Large intestine (tissue), 3 donors: ENCODE data around the gene MAP3K20. TPM values are rescaled to one million over a fixed set of nuclear protein-coding genes. Genes with fewer than 3 reads are reported as not detected.

Source experiments
- DNase-seq, 2 donors: peaks; one replicate each; pipeline versions ENCODE4 v3.0.0 to v3.0.0-alpha.2; 2013
- H3K27ac ChIP-seq: one replicate; pipeline ENCODE4 v1.5.1; 2013; ENCODE audit warnings: low read length
- H3K27me3 ChIP-seq: 2 replicates; pipeline ENCODE4 v1.6.1; 2013; ENCODE audit warnings: low read length; ENCODE audit not compliant: control insufficient read depth, insufficient read depth
- H3K36me3 ChIP-seq: 2 replicates; pipeline ENCODE4 v1.6.1; 2013; ENCODE audit warnings: low read length; ENCODE audit not compliant: control insufficient read depth, insufficient read depth
- H3K4me1 ChIP-seq: one replicate; pipeline ENCODE4 v1.6.1; 2013; ENCODE audit warnings: low read length; ENCODE audit not compliant: control insufficient read depth, insufficient read depth
- H3K4me3 ChIP-seq: one replicate; pipeline ENCODE4 v1.5.1; 2013; ENCODE audit warnings: low read length
- H3K9me3 ChIP-seq: one replicate; pipeline ENCODE4 v1.6.1; 2013; ENCODE audit warnings: mild to moderate bottlenecking, low read depth, low read length, moderate library complexity; ENCODE audit not compliant: control insufficient read depth
- WGBS: methylation state at CpG from one replicate; pipeline ENCODE4 v1.1.5; 2013; ENCODE audit warnings: low lambda C conversion rate; ENCODE audit not compliant: insufficient coverage; 5-methylcytosine and 5-hydroxymethylcytosine counted together
- polyA plus RNA-seq: library from polyadenylated mRNA; unstranded; fragments of 120-200 nt; gene quantifications from one replicate; pipeline ENCODE4 v1.2.1, GENCODE V29; 2013

The MAP3K20 gene
- polyA plus RNA-seq, 1 donor: 31.7 TPM

GRCh38 chr2:173229086-173229485, 153.4 kb downstream of the MAP3K20 start:
- Histone ChIP-seq H3K27ac (no peak overlapping the region), H3K36me3 (peaks cover 20% of the 10 kb centered on the region), H3K27me3 (no peaks in the 10 kb centered on the region), H3K9me3 (no peaks in the 10 kb centered on the region), H3K4me1 (peaks cover 21% of the 10 kb centered on the region), H3K4me3 (no peak overlapping the region)
- WGBS: 85% methylated on average over 2 of the region's 2 CpGs
- no peak for DNase-seq

GRCh38 chr2:173230181-173230580, 154.5 kb downstream of the MAP3K20 start:
- no peaks in the 10 kb centered on the region for H3K27me3 ChIP-seq
- H3K4me3 ChIP-seq: no peak overlapping the region
- H3K27ac ChIP-seq: no peak overlapping the region
- H3K9me3 ChIP-seq: no peaks in the 10 kb centered on the region
- 100% methylated on average over 1 of the region's 5 CpGs for WGBS
- no peak for DNase-seq
- H3K4me1 ChIP-seq: peaks cover 21% of the 10 kb centered on the region
- H3K36me3 ChIP-seq: peaks cover 20% of the 10 kb centered on the region

GRCh38 chr2:173231042-173231441, 155.4 kb downstream of the MAP3K20 start:
- DNase-seq: peak in 1 of 2 donors; percentile 45

GRCh38 chr2:173231465-173231864, 155.8 kb downstream of the MAP3K20 start:
- peaks cover 23% of the 10 kb centered on the region for H3K36me3 ChIP-seq
- peaks cover 19% of the 10 kb centered on the region for H3K4me1 ChIP-seq
- DNase-seq: peak; percentile 28 to 63
- WGBS: no CpG with 5 or more reads among the region's 1 CpG
- H3K27me3 ChIP-seq: no peaks in the 10 kb centered on the region
- peak overlapping the region; percentile 45 for H3K27ac ChIP-seq
- H3K4me3 ChIP-seq: no peak overlapping the region
- H3K9me3 ChIP-seq: no peaks in the 10 kb centered on the region

More at GRCh38 chr2:173231042-173231441, 155.4 kb downstream of the MAP3K20 start:
- Histone ChIP-seq H3K36me3 (peaks cover 22% of the 10 kb centered on the region), H3K27me3 (no peaks in the 10 kb centered on the region), H3K4me3 (no peak overlapping the region), H3K27ac (peak overlapping the region; percentile 45), H3K9me3 (no peaks in the 10 kb centered on the region), H3K4me1 (peaks cover 18% of the 10 kb centered on the region)
- no CpG with 5 or more reads among the region's 1 CpG for WGBS

- Histone ChIP-seq H3K27ac (no peak overlapping the region), H3K36me3 (peaks cover 26% of the 10 kb centered on the region)
- 100% methylated on average over 1 of the region's 5 CpGs for WGBS
Measured at GRCh38 chr2:173232956-173233744, 157.5 kb downstream of the MAP3K20 start.

GRCh38 chr2:173235947-173236803, 160.5 kb downstream of the MAP3K20 start:
- H3K4me3 ChIP-seq: no peak overlapping the region
- no peak overlapping the region for H3K27ac ChIP-seq
- no peaks in the 10 kb centered on the region for H3K27me3 ChIP-seq
- peaks cover 29% of the 10 kb centered on the region for H3K4me1 ChIP-seq
- WGBS: no CpG with 5 or more reads among the region's 5 CpGs
- no peak for DNase-seq
- peaks cover 36% of the 10 kb centered on the region for H3K36me3 ChIP-seq
- H3K9me3 ChIP-seq: no peaks in the 10 kb centered on the region

More at GRCh38 chr2:173232956-173233744, 157.5 kb downstream of the MAP3K20 start:
- no peaks in the 10 kb centered on the region for H3K9me3 ChIP-seq
- no peaks in the 10 kb centered on the region for H3K27me3 ChIP-seq
- peaks cover 23% of the 10 kb centered on the region for H3K4me1 ChIP-seq
- H3K4me3 ChIP-seq: no peak overlapping the region
- DNase-seq: no peak

- Histone ChIP-seq H3K4me3 (no peak overlapping the region), H3K27me3 (no peaks in the 10 kb centered on the region), H3K4me1 (peaks cover 23% of the 10 kb centered on the region), H3K36me3 (peaks cover 22% of the 10 kb centered on the region), H3K27ac (peak overlapping the region; percentile 24), H3K9me3 (no peaks in the 10 kb centered on the region)
- WGBS: no CpG with 5 or more reads among the region's 4 CpGs
- peak; percentile 25 to 77 for DNase-seq
Measured at GRCh38 chr2:173238385-173238784, 162.7 kb downstream of the MAP3K20 start.

- Histone ChIP-seq H3K36me3 (peaks cover 18% of the 10 kb centered on the region), H3K27ac (peak overlapping the region; percentile 24), H3K4me1 (peaks cover 23% of the 10 kb centered on the region), H3K27me3 (no peaks in the 10 kb centered on the region), H3K4me3 (no peak overlapping the region), H3K9me3 (no peaks in the 10 kb centered on the region)
- no CpG with 5 or more reads among the region's 3 CpGs for WGBS
- no peak for DNase-seq
Measured at GRCh38 chr2:173238831-173239230, 163.2 kb downstream of the MAP3K20 start.

- 100% methylated on average over 1 of the region's 2 CpGs for WGBS
- peak overlapping the region; percentile 26 for H3K27ac ChIP-seq
- no peak for DNase-seq
- no peaks in the 10 kb centered on the region for H3K9me3 ChIP-seq
- H3K4me3 ChIP-seq: no peak overlapping the region
- H3K36me3 ChIP-seq: peaks cover 15% of the 10 kb centered on the region
- no peaks in the 10 kb centered on the region for H3K27me3 ChIP-seq
- peaks cover 23% of the 10 kb centered on the region for H3K4me1 ChIP-seq
Measured at GRCh38 chr2:173239644-173240043, 164.0 kb downstream of the MAP3K20 start.

- no peak overlapping the region for H3K4me3 ChIP-seq
- WGBS: no CpG with 5 or more reads among the region's 2 CpGs
- H3K27ac ChIP-seq: no peak overlapping the region
- peaks cover 15% of the 10 kb centered on the region for H3K36me3 ChIP-seq
- no peak for DNase-seq
- H3K4me1 ChIP-seq: peaks cover 23% of the 10 kb centered on the region
- no peaks in the 10 kb centered on the region for H3K27me3 ChIP-seq
- no peaks in the 10 kb centered on the region for H3K9me3 ChIP-seq
Measured at GRCh38 chr2:173240083-173240482, 164.4 kb downstream of the MAP3K20 start.
